ENCODE measurements around the gene KAT2B. TPM values are rescaled to one million over a fixed set of nuclear protein-coding genes. Genes with fewer than 3 reads are reported as not detected.

KAT2B gene
- total and polyA plus RNA-seq, 2 of the 8 experiments (the other 6 are each of a cell fraction or from before 2014, with no cell fraction given) = 0.24 to 0.91 TPM

- Histone ChIP-seq H2BK20ac (ENCODE audit: low read length) (no peak overlapping the region), H3K14ac (ENCODE audit: insufficient read length) (no peak overlapping the region), H2BK120ac (replicated peaks; ENCODE audit: low read depth, low read length) (no peak overlapping the region), H3K79me1 (ENCODE audit: low read depth, low read length) (no peaks in the 10 kb centered on the region), H3K4me1 (replicated peaks in 1 of 4; ENCODE audit: control insufficient read depth in 3 of 4, insufficient read depth in 4 of 4, low read length in 3 of 4) (no peaks in the 10 kb centered on the region), H3K23ac (ENCODE audit: insufficient read length) (no peak overlapping the region), H3K9ac (replicated peaks in 1 of 4; ENCODE audit: extremely low read depth in 1 of 4, low read depth in 3 of 4, low read length in 3 of 4) (no peak overlapping the region), H3K18ac (ENCODE audit: extremely low read depth, low read length) (no peak overlapping the region), H3K27ac (ENCODE audit: low read depth, low read length) (no peak overlapping the region), H3K79me2 (ENCODE audit: control insufficient read depth in 1 of 2, insufficient read depth in 2 of 2, low read length in 2 of 2) (no peaks in the 10 kb centered on the region), H3K4ac (replicated peaks; ENCODE audit: insufficient read length, low read depth, low read length) (no peak overlapping the region), H4K8ac (ENCODE audit: extremely low read depth, insufficient read depth, low read length) (no peak overlapping the region), H2AK5ac (ENCODE audit: low read depth, low read length) (no peak overlapping the region), H4K91ac (replicated peaks; ENCODE audit: insufficient read length, low read length) (no peak overlapping the region), H3K23me2 (ENCODE audit: low read depth, low read length) (no peaks in the 10 kb centered on the region; the same call in 1 of the 2 replicates), H3K36me3 (ENCODE audit: control insufficient read depth in 2 of 4, insufficient read depth in 4 of 4, low read length in 3 of 4) (no peaks in the 10 kb centered on the region), H4K5ac (ENCODE audit: insufficient read length, low read depth, low read length) (no peak overlapping the region), H3K56ac (replicated peaks; ENCODE audit: insufficient read length, low read depth, low read length) (no peak overlapping the region), H3K27me3 (replicated peaks in 1 of 4; ENCODE audit: control insufficient read depth in 3 of 4, extremely low read depth in 1 of 4, insufficient read depth in 3 of 4, low read length in 3 of 4) (no peaks in the 10 kb centered on the region), H4K20me1 (replicated peaks in 1 of 2; ENCODE audit: control insufficient read depth in 1 of 2, insufficient read depth in 2 of 2, low read length in 2 of 2) (peaks cover 0 to 3% of the 10 kb centered on the region in 2 experiments), H2BK12ac (ENCODE audit: low read depth, low read length) (no peak overlapping the region), H2BK5ac (ENCODE audit: low read depth, low read length) (no peak overlapping the region), H2AFZ (ENCODE audit: low read length) (no peak overlapping the region), H2BK15ac (ENCODE audit: low read length) (no peak overlapping the region), H3K4me3 (ENCODE audit: extremely low read depth in 1 of 4, insufficient read depth in 2 of 4, low read depth in 3 of 4, low read length in 4 of 4) (no peak overlapping the region), H3K9me3 (ENCODE audit: insufficient read depth in 2 of 2, low read depth in 1 of 2, low read length in 1 of 2) (no peaks in the 10 kb centered on the region), H3K4me2 (ENCODE audit: insufficient read depth in 1 of 2, low read depth in 2 of 2, low read length in 2 of 2) (no peak overlapping the region)
- CTCF ChIA-PET (ENCODE audit: partially characterized antibody) = interaction anchor here (0.7 to 1.3 kb wide), 2 partner anchors 16 to 101 kb away, joined by 3 to 4 read pairs; no protein-coding TSS in a partner anchor
- POLR2A ChIA-PET (ENCODE audit: partially characterized antibody) = no interaction called here
- DNase-seq (ENCODE audit: low read depth in 1 of 2, low spot score in 2 of 2) (no peak), FAIRE-seq (no peak)
- whole genome bisulfite sequencing, 2 experiments (ENCODE audit: extremely low coverage in 1 of 2, insufficient coverage in 1 of 2, insufficient read length in 1 of 2, insufficient replicate concordance in 2 of 2, low coverage in 1 of 2, low lambda C conversion rate in 2 of 2, missing lambda C conversion rate in 1 of 2) = 81% methylated on average over 1 of the region's 1 CpG; no CpG with 5 or more reads in 1 of the 2 experiments
- TF ChIP-seq POU5F1 (IDR thresholded peaks at IDR 0.05; ENCODE audit: low read depth, low read length) = no peak
- no peak for TF ChIP-seq CBX8 (IDR thresholded peaks at IDR 0.05; ENCODE audit: borderline replicate concordance, low read depth, low read length)
- TF ChIP-seq MAFK (IDR thresholded peaks at IDR 0.05; ENCODE audit: low read depth, low read length) = no peak
- TF ChIP-seq KDM5A (IDR thresholded peaks at IDR 0.05; ENCODE audit: low read length) = no peak
- TF ChIP-seq CBX5 (IDR thresholded peaks at IDR 0.05; ENCODE audit: low read depth, low read length) = no peak
- TF ChIP-seq CTBP2 (IDR thresholded peaks at IDR 0.05; ENCODE audit: borderline replicate concordance, insufficient read depth, insufficient read length, low read length) = no peak
- TF ChIP-seq SAP30 (IDR thresholded peaks at IDR 0.05; ENCODE audit: insufficient read depth, insufficient replicate concordance, low read length) = no peak
- TF ChIP-seq FOSL1 (IDR thresholded peaks at IDR 0.05; ENCODE audit: insufficient read depth, low read depth, low read length) = no peak
- no peak for TF ChIP-seq NRF1 (IDR thresholded peaks at IDR 0.05; ENCODE audit: low read depth, low read length)
- no peak for TF ChIP-seq KDM1A (IDR thresholded peaks at IDR 0.05; ENCODE audit: borderline replicate concordance, low read length)
- no peak for TF ChIP-seq TEAD4 (IDR thresholded peaks at IDR 0.05; ENCODE audit: low read depth, low read length)
- TF ChIP-seq RBBP5 (IDR thresholded peaks at IDR 0.05; ENCODE audit: borderline replicate concordance, low read depth, low read length) = no peak
- TF ChIP-seq TAF1 (IDR thresholded peaks at IDR 0.05; ENCODE audit: low read depth, low read length) = no peak
- no peak for TF ChIP-seq SIN3A (conservative IDR thresholded peaks at IDR 0.05 in 1 of 2, IDR thresholded peaks at IDR 0.05 in 1 of 2; ENCODE audit: low read depth in 1 of 2, low read length in 2 of 2)
Measured at GRCh38 chr3:20046556-20046955, 6.3 kb downstream of the KAT2B start.
